ENCODE data around the gene ATP9B.
"Not testable (repeated sequence)": the region's sequence is repeated elsewhere in the genome, so short reads cannot be mapped to it uniquely, and the experiment has no call there.

ATP9B gene

GRCh38 chr18:79070486-79070885, 1.3 kb downstream of the ATP9B start:
- H3K4me1 ChIP-seq (ENCODE audit: control insufficient read depth, insufficient read depth, low read length), result peaks cover 1% of the 10 kb centered on the region; the same call in 1 of the 2 replicates
- DNase-seq (ENCODE audit: low read depth, low spot score), result no peak
- no peak overlapping the region for H3K4me3 ChIP-seq (ENCODE audit: low read length)
- H3K27me3 ChIP-seq (ENCODE audit: control insufficient read depth, insufficient read depth, low read length), result peaks cover 2% of the 10 kb centered on the region; the same call in 1 of the 2 replicates
- H3K9me3 ChIP-seq (ENCODE audit: control insufficient read depth, insufficient read depth, low read length), result no peaks in the 10 kb centered on the region; the same call in 1 of the 2 replicates
- WGBS (ENCODE audit: insufficient coverage, insufficient read length), result no CpG with 5 or more reads among the region's 3 CpGs
- no peak overlapping the region for H3K27ac ChIP-seq (ENCODE audit: low read length)
- H3K36me3 ChIP-seq (ENCODE audit: control insufficient read depth, insufficient read depth, low read length), result no peaks in the 10 kb centered on the region

- H3K4me3 ChIP-seq (ENCODE audit: low read length), result no peak overlapping the region
Measured at GRCh38 chr18:79071037-79071436, 1.8 kb downstream of the ATP9B start.

GRCh38 chr18:79071503-79072210, 2.5 kb downstream of the ATP9B start:
- no CpG with 5 or more reads among the region's 3 CpGs for WGBS (ENCODE audit: insufficient coverage, insufficient read length)
- Histone ChIP-seq H3K27ac (ENCODE audit: low read length) (no peak overlapping the region), H3K9me3 (ENCODE audit: control insufficient read depth, insufficient read depth, low read length) (no peaks in the 10 kb centered on the region; the same call in 1 of the 2 replicates), H3K27me3 (ENCODE audit: control insufficient read depth, insufficient read depth, low read length) (peaks cover 2% of the 10 kb centered on the region; the same call in 1 of the 2 replicates), H3K4me1 (ENCODE audit: control insufficient read depth, insufficient read depth, low read length) (peaks cover 1% of the 10 kb centered on the region; the same call in 1 of the 2 replicates), H3K36me3 (ENCODE audit: control insufficient read depth, insufficient read depth, low read length) (no peaks in the 10 kb centered on the region), H3K4me3 (ENCODE audit: low read length) (no peak overlapping the region)
- DNase-seq (ENCODE audit: low read depth, low spot score), result no peak

More at GRCh38 chr18:79071037-79071436, 1.8 kb downstream of the ATP9B start:
- no peaks in the 10 kb centered on the region for H3K36me3 ChIP-seq (ENCODE audit: control insufficient read depth, insufficient read depth, low read length)
- H3K27ac ChIP-seq (ENCODE audit: low read length), result no peak overlapping the region
- peaks cover 1% of the 10 kb centered on the region; the same call in 1 of the 2 replicates for H3K4me1 ChIP-seq (ENCODE audit: control insufficient read depth, insufficient read depth, low read length)
- peaks cover 2% of the 10 kb centered on the region; the same call in 1 of the 2 replicates for H3K27me3 ChIP-seq (ENCODE audit: control insufficient read depth, insufficient read depth, low read length)
- H3K9me3 ChIP-seq (ENCODE audit: control insufficient read depth, insufficient read depth, low read length), result no peaks in the 10 kb centered on the region; the same call in 1 of the 2 replicates
- DNase-seq (ENCODE audit: low read depth, low spot score), result no peak
- no CpG with 5 or more reads among the region's 1 CpG for WGBS (ENCODE audit: insufficient coverage, insufficient read length)

GRCh38 chr18:79072655-79073054, 3.5 kb downstream of the ATP9B start:
- not testable (repeated sequence) for H3K27me3 ChIP-seq (ENCODE audit: control insufficient read depth, insufficient read depth, low read length); H3K9me3 ChIP-seq (ENCODE audit: control insufficient read depth, insufficient read depth, low read length); DNase-seq (ENCODE audit: low read depth, low spot score); H3K4me3 ChIP-seq (ENCODE audit: low read length); H3K4me1 ChIP-seq (ENCODE audit: control insufficient read depth, insufficient read depth, low read length); H3K36me3 ChIP-seq (ENCODE audit: control insufficient read depth, insufficient read depth, low read length); H3K27ac ChIP-seq (ENCODE audit: low read length)
- WGBS (ENCODE audit: insufficient coverage, insufficient read length), result no CpG with 5 or more reads among the region's 27 CpGs

- no peaks in the 10 kb centered on the region for H3K4me1 ChIP-seq (ENCODE audit: control insufficient read depth, insufficient read depth, low read length)
- no peak for DNase-seq (ENCODE audit: low read depth, low spot score)
- H3K4me3 ChIP-seq (ENCODE audit: low read length), result no peak overlapping the region
- no CpG with 5 or more reads among the region's 1 CpG for WGBS (ENCODE audit: insufficient coverage, insufficient read length)
- H3K9me3 ChIP-seq (ENCODE audit: control insufficient read depth, insufficient read depth, low read length), result no peaks in the 10 kb centered on the region
- H3K27ac ChIP-seq (ENCODE audit: low read length), result no peak overlapping the region
- H3K27me3 ChIP-seq (ENCODE audit: control insufficient read depth, insufficient read depth, low read length), result no peaks in the 10 kb centered on the region
- no peaks in the 10 kb centered on the region; the same call in 1 of the 2 replicates for H3K36me3 ChIP-seq (ENCODE audit: control insufficient read depth, insufficient read depth, low read length)
Measured at GRCh38 chr18:79077181-79077580, 8.0 kb downstream of the ATP9B start.

- not testable (repeated sequence) for DNase-seq (ENCODE audit: low read depth, low spot score); H3K36me3 ChIP-seq (ENCODE audit: control insufficient read depth, insufficient read depth, low read length); H3K9me3 ChIP-seq (ENCODE audit: control insufficient read depth, insufficient read depth, low read length); H3K27me3 ChIP-seq (ENCODE audit: control insufficient read depth, insufficient read depth, low read length); H3K4me1 ChIP-seq (ENCODE audit: control insufficient read depth, insufficient read depth, low read length); H3K4me3 ChIP-seq (ENCODE audit: low read length); H3K27ac ChIP-seq (ENCODE audit: low read length)
- WGBS (ENCODE audit: insufficient coverage, insufficient read length), result no CpG with 5 or more reads among the region's 5 CpGs
Measured at GRCh38 chr18:79078791-79079190, 9.6 kb downstream of the ATP9B start.

GRCh38 chr18:79092874-79093273, 23.7 kb downstream of the ATP9B start:
- Histone ChIP-seq H3K4me1 (ENCODE audit: control insufficient read depth, insufficient read depth, low read length) (peaks cover 7% of the 10 kb centered on the region), H3K36me3 (ENCODE audit: control insufficient read depth, insufficient read depth, low read length) (no peaks in the 10 kb centered on the region), H3K27me3 (ENCODE audit: control insufficient read depth, insufficient read depth, low read length) (no peaks in the 10 kb centered on the region), H3K9me3 (ENCODE audit: control insufficient read depth, insufficient read depth, low read length) (no peaks in the 10 kb centered on the region), H3K27ac (ENCODE audit: low read length) (no peak overlapping the region), H3K4me3 (ENCODE audit: low read length) (no peak overlapping the region)
- WGBS (ENCODE audit: insufficient coverage, insufficient read length), result no CpG with 5 or more reads among the region's 3 CpGs
- DNase-seq (ENCODE audit: low read depth, low spot score), result no peak

GRCh38 chr18:79093986-79094385, 24.8 kb downstream of the ATP9B start:
- WGBS (ENCODE audit: insufficient coverage, insufficient read length), result no CpG with 5 or more reads among the region's 3 CpGs
- Histone ChIP-seq H3K27ac (ENCODE audit: low read length) (no peak overlapping the region), H3K4me3 (ENCODE audit: low read length) (no peak overlapping the region), H3K9me3 (ENCODE audit: control insufficient read depth, insufficient read depth, low read length) (no peaks in the 10 kb centered on the region), H3K4me1 (ENCODE audit: control insufficient read depth, insufficient read depth, low read length) (peaks cover 7% of the 10 kb centered on the region), H3K36me3 (ENCODE audit: control insufficient read depth, insufficient read depth, low read length) (no peaks in the 10 kb centered on the region), H3K27me3 (ENCODE audit: control insufficient read depth, insufficient read depth, low read length) (no peaks in the 10 kb centered on the region)
- no peak for DNase-seq (ENCODE audit: low read depth, low spot score)

GRCh38 chr18:79095216-79095615, 26.0 kb downstream of the ATP9B start:
- peaks cover 7% of the 10 kb centered on the region for H3K4me1 ChIP-seq (ENCODE audit: control insufficient read depth, insufficient read depth, low read length)
- no peaks in the 10 kb centered on the region for H3K9me3 ChIP-seq (ENCODE audit: control insufficient read depth, insufficient read depth, low read length)
- H3K27me3 ChIP-seq (ENCODE audit: control insufficient read depth, insufficient read depth, low read length), result no peaks in the 10 kb centered on the region
- no peaks in the 10 kb centered on the region for H3K36me3 ChIP-seq (ENCODE audit: control insufficient read depth, insufficient read depth, low read length)
- no peak for DNase-seq (ENCODE audit: low read depth, low spot score)
- H3K27ac ChIP-seq (ENCODE audit: low read length), result no peak overlapping the region
- no CpG with 5 or more reads among the region's 1 CpG for WGBS (ENCODE audit: insufficient coverage, insufficient read length)
- H3K4me3 ChIP-seq (ENCODE audit: low read length), result no peak overlapping the region

GRCh38 chr18:79100944-79101343, 31.8 kb downstream of the ATP9B start:
- Histone ChIP-seq H3K9me3 (ENCODE audit: control insufficient read depth, insufficient read depth, low read length) (no peaks in the 10 kb centered on the region), H3K27ac (ENCODE audit: low read length) (no peak overlapping the region), H3K4me1 (ENCODE audit: control insufficient read depth, insufficient read depth, low read length) (0 out of 2 replicates have a peak, but pooled peaks cover 1% of the 10 kb centered on the region), H3K36me3 (ENCODE audit: control insufficient read depth, insufficient read depth, low read length) (no peaks in the 10 kb centered on the region), H3K4me3 (ENCODE audit: low read length) (no peak overlapping the region), H3K27me3 (ENCODE audit: control insufficient read depth, insufficient read depth, low read length) (no peaks in the 10 kb centered on the region)
- WGBS (ENCODE audit: insufficient coverage, insufficient read length), result no CpG with 5 or more reads among the region's 2 CpGs
- DNase-seq (ENCODE audit: low read depth, low spot score), result no peak

- Histone ChIP-seq H3K9me3 (ENCODE audit: control insufficient read depth, insufficient read depth, low read length) (no peaks in the 10 kb centered on the region), H3K27me3 (ENCODE audit: control insufficient read depth, insufficient read depth, low read length) (no peaks in the 10 kb centered on the region)
Measured at GRCh38 chr18:79102886-79103285, 33.7 kb downstream of the ATP9B start.

More at GRCh38 chr18:79102886-79103285, 33.7 kb downstream of the ATP9B start:
- H3K36me3 ChIP-seq (ENCODE audit: control insufficient read depth, insufficient read depth, low read length), result no peaks in the 10 kb centered on the region
- no peaks in the 10 kb centered on the region for H3K4me1 ChIP-seq (ENCODE audit: control insufficient read depth, insufficient read depth, low read length)
- H3K4me3 ChIP-seq (ENCODE audit: low read length), result no peak overlapping the region
- DNase-seq (ENCODE audit: low read depth, low spot score), result no peak
- no CpG with 5 or more reads among the region's 5 CpGs for WGBS (ENCODE audit: insufficient coverage, insufficient read length)
- H3K27ac ChIP-seq (ENCODE audit: low read length), result no peak overlapping the region

Data from iPS DF 6.9 (cell line).